ENCODE data around the gene INPP5E. TPM values are rescaled to one million over a fixed set of nuclear protein-coding genes. Genes with fewer than 3 reads are reported as not detected.

The INPP5E gene
- total RNA-seq, 1 donor from 2014 or later: 24.0 TPM

- peaks cover 9% of the 10 kb centered on the region for H3K36me3 Mint-ChIP-seq
- H3K9me3 Mint-ChIP-seq: no peaks in the 10 kb centered on the region
- no peaks in the 10 kb centered on the region for H3K4me1 Mint-ChIP-seq (ENCODE audit: unreplicated experiment)
- DNase-seq (ENCODE audit: extremely low spot score, unreplicated experiment): no peak
- no peak overlapping the region for H3K27ac Mint-ChIP-seq
- no peaks in the 10 kb centered on the region for H3K27me3 Mint-ChIP-seq
- no peak overlapping the region for H3K4me3 Mint-ChIP-seq
- TF ChIP-seq CTCF (conservative IDR thresholded peaks at IDR 0.05): no peak
Observed at GRCh38 chr9:136392538-136393449, 46.9 kb downstream of the INPP5E start.

- Mint-ChIP-seq H3K4me1 (ENCODE audit: unreplicated experiment) (no peaks in the 10 kb centered on the region), H3K36me3 (peaks cover 9% of the 10 kb centered on the region), H3K27ac (no peak overlapping the region), H3K4me3 (no peak overlapping the region), H3K9me3 (no peaks in the 10 kb centered on the region), H3K27me3 (no peaks in the 10 kb centered on the region)
- no peak for TF ChIP-seq CTCF (conservative IDR thresholded peaks at IDR 0.05)
- no peak for DNase-seq (ENCODE audit: extremely low spot score, unreplicated experiment)
Observed at GRCh38 chr9:136391737-136392537, 47.7 kb downstream of the INPP5E start.

GRCh38 chr9:136389396-136389795 lies 50.2 kb downstream of the INPP5E start:
- Mint-ChIP-seq H3K27me3 (no peaks in the 10 kb centered on the region), H3K36me3 (peaks cover 17% of the 10 kb centered on the region), H3K4me3 (no peak overlapping the region), H3K9me3 (no peaks in the 10 kb centered on the region), H3K4me1 (ENCODE audit: unreplicated experiment) (no peaks in the 10 kb centered on the region), H3K27ac (no peak overlapping the region)
- no peak for DNase-seq (ENCODE audit: extremely low spot score, unreplicated experiment)
- TF ChIP-seq CTCF (conservative IDR thresholded peaks at IDR 0.05): no peak

- no peak overlapping the region for H3K4me3 Mint-ChIP-seq
- TF ChIP-seq CTCF (conservative IDR thresholded peaks at IDR 0.05): no peak
- H3K27me3 Mint-ChIP-seq: no peaks in the 10 kb centered on the region
- H3K4me1 Mint-ChIP-seq (ENCODE audit: unreplicated experiment): no peaks in the 10 kb centered on the region
- no peak overlapping the region for H3K27ac Mint-ChIP-seq
- H3K36me3 Mint-ChIP-seq: peaks cover 17% of the 10 kb centered on the region
- no peak for DNase-seq (ENCODE audit: extremely low spot score, unreplicated experiment)
- no peaks in the 10 kb centered on the region for H3K9me3 Mint-ChIP-seq
Observed at GRCh38 chr9:136387217-136387616, 52.4 kb downstream of the INPP5E start.

GRCh38 chr9:136386018-136386417 lies 53.6 kb downstream of the INPP5E start:
- H3K4me3 Mint-ChIP-seq: no peak overlapping the region
- peaks cover 12% of the 10 kb centered on the region for H3K36me3 Mint-ChIP-seq
- no peaks in the 10 kb centered on the region for H3K27me3 Mint-ChIP-seq
- no peak for DNase-seq (ENCODE audit: extremely low spot score, unreplicated experiment)
- TF ChIP-seq CTCF (conservative IDR thresholded peaks at IDR 0.05): no peak
- no peaks in the 10 kb centered on the region for H3K9me3 Mint-ChIP-seq
- H3K27ac Mint-ChIP-seq: no peak overlapping the region
- no peaks in the 10 kb centered on the region for H3K4me1 Mint-ChIP-seq (ENCODE audit: unreplicated experiment)

Measured in type B pancreatic cell (in vitro differentiated cells).